PC-9 (cell line): Measurements from ENCODE around the gene CACNA1B. TPM values are rescaled to one million over a fixed set of nuclear protein-coding genes. Genes with fewer than 3 reads are reported as not detected.

Source experiments
- BruUV-seq: library from RNA; stranded (reverse); fragments of 400-500 nt; replicated peaks from 2 replicates; lab custom pipeline; 2021; lab: Mats Ljungman, UMichigan
- CTCF ChIA-PET: fragments of 300-600 bp; sonication (Branson Sonifier 250); formaldehyde crosslinking; loops from one replicate; lab custom pipeline; 2022; ENCODE audit warnings: antibody characterized with exemption; lab: Charles Lee
- POLR2A ChIA-PET: fragments of 300-600 bp; sonication (Branson Sonifier 250); formaldehyde crosslinking; loops from one replicate; lab custom pipeline; 2022; ENCODE audit warnings: antibody characterized with exemption; ENCODE audit not compliant: unreplicated experiment; lab: Charles Lee
- DNase-seq, 2 experiments: peaks; one replicate each; pipeline versions ENCODE4 v3.0.0 to v3.0.0-alpha.2; 2015 to 2022; ENCODE audit warnings: mixed read lengths in 1 of 2
- H2AFZ ChIP-seq: fragments of 200-600 bp; sonication (generic); 2 replicates; pipeline ENCODE4 v1.8.1; 2017; ENCODE audit warnings: antibody characterized with exemption
- H3F3A ChIP-seq: fragments of 200-600 bp; sonication (generic); 2 replicates; pipeline ENCODE4 v1.8.1; 2017; ENCODE audit warnings: antibody characterized with exemption, mild to moderate bottlenecking, low read depth; ENCODE audit not compliant: insufficient read depth
- H3K27ac ChIP-seq: fragments of 200-600 bp; sonication (generic); 2 replicates; pipeline ENCODE4 v1.6.1; 2016; ENCODE audit warnings: mixed run types
- H3K27me3 ChIP-seq: fragments of 200-600 bp; sonication (generic); 2 replicates; pipeline ENCODE4 v1.6.1; 2016; ENCODE audit warnings: low read depth, mixed run types; ENCODE audit not compliant: insufficient read depth
- H3K36me3 ChIP-seq: fragments of 200-600 bp; sonication (generic); 2 replicates; pipeline ENCODE4 v1.6.1; 2016; ENCODE audit warnings: low read depth, mixed run types
- H3K4me1 ChIP-seq: fragments of 200-600 bp; sonication (generic); replicated peaks from 2 replicates; pipeline ENCODE4 v1.6.1; 2016; ENCODE audit warnings: mixed run types; ENCODE audit not compliant: insufficient read depth
- H3K4me2 ChIP-seq: fragments of 200-600 bp; sonication (generic); 2 replicates; pipeline ENCODE4 v1.6.1; 2017; ENCODE audit warnings: mixed run types
- H3K4me3 ChIP-seq: fragments of 200-600 bp; sonication (generic); 2 replicates; pipeline ENCODE4 v1.6.1; 2016; ENCODE audit warnings: mixed run types
- H3K79me2 ChIP-seq: fragments of 200-600 bp; sonication (generic); 2 replicates; pipeline ENCODE4 v1.6.1; 2017; ENCODE audit warnings: low read depth, mixed run types
- H3K9me2 ChIP-seq: fragments of 200-600 bp; sonication (generic); 2 replicates; pipeline ENCODE4 v1.8.1; 2017; ENCODE audit warnings: mild to moderate bottlenecking; ENCODE audit not compliant: insufficient read depth
- H3K9me3 ChIP-seq: fragments of 200-600 bp; sonication (generic); 2 replicates; pipeline ENCODE4 v1.8.1; 2016; ENCODE audit warnings: low read depth; ENCODE audit not compliant: insufficient read depth
- H4K20me1 ChIP-seq: fragments of 200-600 bp; sonication (generic); 2 replicates; pipeline ENCODE4 v1.8.1; 2017; ENCODE audit not compliant: insufficient read depth
- EZH2 ChIP-seq: fragments of 200-600 bp; sonication (generic); IDR thresholded peaks from 2 replicates; pipeline ENCODE4 v1.8.0; 2017; ENCODE audit warnings: antibody characterized with exemption, low read depth
- intact Hi-C: fragments of 100-400 bp; cut with micrococcal nuclease; formaldehyde crosslinking; loops from one replicate; pipeline ENCODE4 v1.10.0; 2022; ENCODE audit not compliant: unreplicated experiment
- total RNA-seq: library from RNA; stranded (reverse); gene quantifications from 2 replicates; pipeline ENCODE4 v1.2.3, GENCODE V29; 2021
- TF ChIP-seq, protein P1 (sequence below): fragments of 200-600 bp; sonication (generic); conservative IDR thresholded peaks from 2 replicates; pipeline ENCODE4 v1.6.1; 2017; ENCODE audit warnings: mixed run types, antibody characterized with exemption, mild to moderate bottlenecking, moderate library complexity

Gene CACNA1B
- total RNA-seq, 1 experiment from 2014 or later, result not detected

DNA sequence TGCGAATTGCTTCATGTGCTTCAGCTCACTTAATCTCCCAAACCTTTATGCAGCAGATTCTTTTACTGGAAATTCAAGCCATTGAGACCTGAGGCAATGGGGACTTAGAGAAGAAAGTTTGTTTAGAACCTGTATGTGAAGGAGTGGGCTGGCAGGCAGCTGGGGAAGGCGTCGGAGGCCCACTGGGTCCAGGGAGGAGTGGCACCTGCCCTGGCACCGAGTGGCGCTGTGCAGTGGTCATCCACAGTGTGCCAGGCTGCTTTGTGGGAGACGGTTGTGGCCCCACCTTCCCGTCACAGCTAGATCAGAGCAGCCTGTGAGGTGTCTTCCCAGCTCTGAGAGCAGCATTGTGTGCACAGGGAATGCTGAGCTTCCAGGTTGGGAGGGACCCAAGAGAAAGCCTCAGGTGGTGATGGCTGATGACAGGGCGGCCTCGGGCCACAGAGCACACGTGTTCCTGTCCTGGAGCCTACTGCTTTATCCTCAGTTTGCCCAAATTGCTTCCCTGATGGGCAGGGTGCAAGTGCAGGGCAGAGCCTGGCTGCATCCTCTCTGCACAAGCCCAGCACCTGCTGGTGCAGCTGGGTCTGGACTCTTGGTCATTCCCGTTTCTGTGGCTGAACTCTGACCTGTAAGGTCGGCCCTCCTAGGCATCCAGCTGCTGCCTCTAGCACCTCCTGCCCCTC, 175.2 kb downstream of the CACNA1B start:
- Histone ChIP-seq H3K9me2 (no peaks in the 10 kb centered on the region), H3K4me2 (no peak overlapping the region), H3K27ac (no peak overlapping the region), H3K79me2 (no peaks in the 10 kb centered on the region), H3K27me3 (peaks cover 93% of the 10 kb centered on the region), H2AFZ (no peak overlapping the region), H3K4me3 (no peak overlapping the region), H4K20me1 (no peaks in the 10 kb centered on the region), H3K36me3 (no peaks in the 10 kb centered on the region), H3K4me1 (no peaks in the 10 kb centered on the region), H3K9me3 (no peaks in the 10 kb centered on the region), H3F3A (no peaks in the 10 kb centered on the region)
- POLR2A ChIA-PET, result interaction anchor here (0.6 kb wide), 1 partner anchor 10 kb away, joined by 3 read pairs; no protein-coding TSS in a partner anchor
- no TSS peak for BruUV-seq
- DNase-seq, result no peak
- intact Hi-C loops, result no loop called here
- TF ChIP-seq, protein P1, sequence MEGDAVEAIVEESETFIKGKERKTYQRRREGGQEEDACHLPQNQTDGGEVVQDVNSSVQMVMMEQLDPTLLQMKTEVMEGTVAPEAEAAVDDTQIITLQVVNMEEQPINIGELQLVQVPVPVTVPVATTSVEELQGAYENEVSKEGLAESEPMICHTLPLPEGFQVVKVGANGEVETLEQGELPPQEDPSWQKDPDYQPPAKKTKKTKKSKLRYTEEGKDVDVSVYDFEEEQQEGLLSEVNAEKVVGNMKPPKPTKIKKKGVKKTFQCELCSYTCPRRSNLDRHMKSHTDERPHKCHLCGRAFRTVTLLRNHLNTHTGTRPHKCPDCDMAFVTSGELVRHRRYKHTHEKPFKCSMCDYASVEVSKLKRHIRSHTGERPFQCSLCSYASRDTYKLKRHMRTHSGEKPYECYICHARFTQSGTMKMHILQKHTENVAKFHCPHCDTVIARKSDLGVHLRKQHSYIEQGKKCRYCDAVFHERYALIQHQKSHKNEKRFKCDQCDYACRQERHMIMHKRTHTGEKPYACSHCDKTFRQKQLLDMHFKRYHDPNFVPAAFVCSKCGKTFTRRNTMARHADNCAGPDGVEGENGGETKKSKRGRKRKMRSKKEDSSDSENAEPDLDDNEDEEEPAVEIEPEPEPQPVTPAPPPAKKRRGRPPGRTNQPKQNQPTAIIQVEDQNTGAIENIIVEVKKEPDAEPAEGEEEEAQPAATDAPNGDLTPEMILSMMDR, result no peak
- TF ChIP-seq EZH2, result no peak
- CTCF ChIA-PET, result no interaction called here

DNA sequence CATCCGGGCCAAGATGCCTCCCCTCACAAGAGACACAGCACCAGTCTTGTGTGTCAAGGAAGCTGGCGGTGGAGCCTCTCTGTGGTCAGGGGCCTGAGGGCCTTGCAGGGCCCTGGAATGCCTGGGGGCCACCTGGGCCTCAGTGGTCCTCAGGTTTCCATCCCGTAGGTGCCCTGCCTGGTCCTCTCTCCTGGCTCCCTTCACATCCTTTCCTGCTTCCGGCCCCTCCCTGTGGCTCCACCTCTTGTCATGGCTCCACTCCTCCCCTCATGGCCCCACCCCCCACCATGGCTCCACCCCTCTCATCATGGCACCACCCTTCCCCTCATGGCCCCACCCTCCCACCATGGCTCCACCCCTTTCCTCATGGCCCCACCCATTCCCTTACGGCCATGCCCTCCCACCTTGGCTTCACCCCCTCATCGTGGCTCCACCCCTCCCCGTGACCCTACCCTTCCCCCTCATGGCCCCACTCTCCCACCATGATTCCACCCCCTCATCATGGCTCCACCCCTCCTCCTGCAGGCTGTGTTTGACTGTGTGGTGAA, 175.8 kb downstream of the CACNA1B start:
- no peaks in the 10 kb centered on the region for H4K20me1 ChIP-seq
- no peak overlapping the region for H3K27ac ChIP-seq
- H3K9me2 ChIP-seq, result no peaks in the 10 kb centered on the region
- no peak for DNase-seq
- BruUV-seq, result no TSS peak
- H3K36me3 ChIP-seq, result no peaks in the 10 kb centered on the region
- H3K4me2 ChIP-seq, result no peak overlapping the region
- CTCF ChIA-PET, result no interaction called here
- H3K4me3 ChIP-seq, result no peak overlapping the region
- no peaks in the 10 kb centered on the region for H3K79me2 ChIP-seq
- no peaks in the 10 kb centered on the region for H3K4me1 ChIP-seq
- POLR2A ChIA-PET, result interaction anchor here (0.6 kb wide), 1 partner anchor 11 kb away, joined by 3 read pairs; no protein-coding TSS in a partner anchor
- no peak overlapping the region for H2AFZ ChIP-seq
- TF ChIP-seq, protein P1, result no peak
- TF ChIP-seq EZH2, result no peak
- intact Hi-C loops, result no loop called here
- no peaks in the 10 kb centered on the region for H3F3A ChIP-seq
- H3K9me3 ChIP-seq, result no peaks in the 10 kb centered on the region
- peaks cover 93% of the 10 kb centered on the region for H3K27me3 ChIP-seq

DNA sequence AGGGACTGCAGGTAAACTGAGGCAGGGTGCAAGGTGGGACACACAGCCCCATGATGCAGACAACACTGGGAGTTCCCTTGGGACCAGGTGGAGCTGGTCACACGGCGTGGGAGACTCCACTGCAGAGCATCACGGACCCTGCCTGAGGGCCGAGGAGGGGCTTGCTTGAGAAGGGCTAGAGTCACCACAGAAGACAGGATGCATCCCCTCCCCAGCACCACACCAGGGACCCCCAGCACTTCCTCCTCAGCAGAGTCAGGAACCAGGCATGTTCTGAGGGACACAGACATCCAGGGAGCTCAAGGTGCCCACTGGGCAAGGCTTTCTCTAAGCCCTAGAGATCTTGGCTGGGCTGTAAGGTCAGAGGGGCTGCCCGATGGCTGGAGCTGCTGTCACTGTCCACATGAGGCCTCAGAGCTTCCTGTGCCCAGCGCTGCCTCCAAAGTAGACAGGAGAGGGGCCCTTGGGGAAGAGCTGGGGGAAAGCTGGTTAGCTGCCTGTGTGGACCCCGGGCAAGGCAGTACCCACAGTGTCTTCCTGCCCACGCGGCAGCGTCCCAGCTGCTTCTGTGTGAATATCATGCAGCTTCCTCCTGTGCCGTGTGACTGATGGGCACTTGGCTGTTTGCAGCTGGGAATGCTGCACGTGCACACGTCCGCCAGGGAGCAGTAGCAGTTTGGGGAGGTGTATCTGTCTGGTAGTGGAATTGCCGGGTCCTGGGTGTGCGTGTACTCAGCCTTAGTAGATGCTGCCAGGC, 176.6 kb downstream of the CACNA1B start:
- Histone ChIP-seq H3K4me1 (no peaks in the 10 kb centered on the region), H3K79me2 (no peaks in the 10 kb centered on the region), H3K27ac (no peak overlapping the region), H4K20me1 (no peaks in the 10 kb centered on the region), H3K27me3 (peaks cover 93% of the 10 kb centered on the region), H3F3A (no peaks in the 10 kb centered on the region), H2AFZ (no peak overlapping the region), H3K9me3 (no peaks in the 10 kb centered on the region), H3K4me2 (no peak overlapping the region), H3K36me3 (no peaks in the 10 kb centered on the region), H3K9me2 (no peaks in the 10 kb centered on the region), H3K4me3 (no peak overlapping the region)
- CTCF ChIA-PET, result no interaction called here
- intact Hi-C loops, result no loop called here
- no peak for DNase-seq
- no peak for TF ChIP-seq EZH2
- TF ChIP-seq, protein P1, result no peak
- POLR2A ChIA-PET, result no interaction called here
- no TSS peak for BruUV-seq
